Choroid plexus epithelial cell (primary cell): ENCODE results near the gene NMT1.
"Not testable (repeated sequence)": the region's sequence is repeated elsewhere in the genome, so short reads cannot be mapped to it uniquely, and the experiment has no call there.

Experiments
- DNase-seq: peaks from one replicate; pipeline ENCODE4 v3.0.0-alpha.2; 2010; ENCODE audit warnings: low read depth
- H3K4me3 ChIP-seq: 2 replicates; pipeline ENCODE4 v1.5.1; 2011; ENCODE audit warnings: low read depth, mild to moderate bottlenecking, control low read depth, low read length, moderate library complexity
- CTCF ChIP-seq: conservative IDR thresholded peaks from 2 replicates; pipeline ENCODE4 v1.5.1; 2011; ENCODE audit warnings: low read depth, mild to moderate bottlenecking, control low read depth, inconsistent platforms, low read length, moderate library complexity

Gene NMT1

GRCh38 chr17:45119964-45120363, 58.8 kb downstream of the NMT1 start:
- no peak for TF ChIP-seq CTCF
- no peak for DNase-seq
- H3K4me3 ChIP-seq = no peak overlapping the region

GRCh38 chr17:45120558-45120957, 59.4 kb downstream of the NMT1 start:
- no peak for TF ChIP-seq CTCF
- DNase-seq = no peak
- no peak overlapping the region for H3K4me3 ChIP-seq

GRCh38 chr17:45121055-45121454, 59.9 kb downstream of the NMT1 start:
- DNase-seq = no peak
- H3K4me3 ChIP-seq = no peak overlapping the region
- TF ChIP-seq CTCF = no peak

GRCh38 chr17:45123076-45123770, 62.1 kb downstream of the NMT1 start:
- no peak for DNase-seq

GRCh38 chr17:45123930-45124796, 63.0 kb downstream of the NMT1 start:
- no peak for TF ChIP-seq CTCF
- no peak overlapping the region for H3K4me3 ChIP-seq
- DNase-seq = peak; percentile 81

More at GRCh38 chr17:45123076-45123770, 62.1 kb downstream of the NMT1 start:
- H3K4me3 ChIP-seq = no peak overlapping the region
- TF ChIP-seq CTCF = no peak

- not testable (repeated sequence) for DNase-seq, H3K4me3 ChIP-seq
Measured at GRCh38 chr17:45124797-45125122, 63.6 kb downstream of the NMT1 start.

GRCh38 chr17:45125509-45125908, 64.4 kb downstream of the NMT1 start:
- no peak for DNase-seq
- TF ChIP-seq CTCF = no peak
- H3K4me3 ChIP-seq = no peak overlapping the region
